Measurements from ENCODE around the gene ZBTB33.

DNA sequence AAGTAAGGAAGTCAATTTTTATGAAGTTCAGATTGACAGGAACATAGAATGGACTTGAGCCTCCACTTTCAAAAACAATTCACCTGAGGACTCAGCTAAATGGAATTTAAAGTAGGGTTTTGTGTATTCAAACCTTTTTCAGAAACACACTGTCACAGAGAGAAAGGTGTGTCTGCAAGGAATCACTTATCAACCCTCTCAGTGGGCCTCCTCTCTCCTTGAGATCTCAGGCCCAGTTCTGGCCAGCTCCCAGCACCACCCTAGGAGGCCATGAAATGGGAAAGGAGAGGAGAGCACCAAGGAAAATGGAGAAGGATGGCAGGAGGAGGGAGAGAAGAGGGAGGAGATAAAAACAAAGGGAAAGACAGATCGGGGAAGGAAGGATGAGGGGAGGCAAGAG is 32.1 kb downstream of the ZBTB33 start:
- TF ChIP-seq EP300 (IDR thresholded peaks at IDR 0.05): no peak
- TF ChIP-seq, protein P1, sequence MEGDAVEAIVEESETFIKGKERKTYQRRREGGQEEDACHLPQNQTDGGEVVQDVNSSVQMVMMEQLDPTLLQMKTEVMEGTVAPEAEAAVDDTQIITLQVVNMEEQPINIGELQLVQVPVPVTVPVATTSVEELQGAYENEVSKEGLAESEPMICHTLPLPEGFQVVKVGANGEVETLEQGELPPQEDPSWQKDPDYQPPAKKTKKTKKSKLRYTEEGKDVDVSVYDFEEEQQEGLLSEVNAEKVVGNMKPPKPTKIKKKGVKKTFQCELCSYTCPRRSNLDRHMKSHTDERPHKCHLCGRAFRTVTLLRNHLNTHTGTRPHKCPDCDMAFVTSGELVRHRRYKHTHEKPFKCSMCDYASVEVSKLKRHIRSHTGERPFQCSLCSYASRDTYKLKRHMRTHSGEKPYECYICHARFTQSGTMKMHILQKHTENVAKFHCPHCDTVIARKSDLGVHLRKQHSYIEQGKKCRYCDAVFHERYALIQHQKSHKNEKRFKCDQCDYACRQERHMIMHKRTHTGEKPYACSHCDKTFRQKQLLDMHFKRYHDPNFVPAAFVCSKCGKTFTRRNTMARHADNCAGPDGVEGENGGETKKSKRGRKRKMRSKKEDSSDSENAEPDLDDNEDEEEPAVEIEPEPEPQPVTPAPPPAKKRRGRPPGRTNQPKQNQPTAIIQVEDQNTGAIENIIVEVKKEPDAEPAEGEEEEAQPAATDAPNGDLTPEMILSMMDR (IDR thresholded peaks at IDR 0.05): no peak
- no peak for TF ChIP-seq POLR2AphosphoS5 (IDR thresholded peaks at IDR 0.05)
- no peak for TF ChIP-seq POLR2A (IDR thresholded peaks at IDR 0.05)

Measured in stomach (tissue), 4 donors.